Stimulated activated CD8-positive, alpha-beta memory T cell treated with anti-CD3 and anti-CD28 coated beads, Interleukin-12 subunit alpha, Interleukin-12 subunit beta, amount 100 ng/mL, for 24 hours (primary cell): ENCODE results near the gene RASAL2.
"Not testable (repeated sequence)": the region's sequence is repeated elsewhere in the genome, so short reads cannot be mapped to it uniquely, and the experiment has no call there.

ENCODE experiments used
- DNase-seq: peaks from one replicate; pipeline ENCODE4 v3.0.0-alpha.2; 2020; ENCODE audit errors: extremely low read depth

The RASAL2 gene

GRCh38 chr1:178165196-178165595 is 71.3 kb downstream of the RASAL2 start:
- no peak for DNase-seq

- no peak for DNase-seq
Observed at GRCh38 chr1:178166429-178167024, 72.6 kb downstream of the RASAL2 start.

- no peak for DNase-seq
Observed at GRCh38 chr1:178168536-178168935, 74.6 kb downstream of the RASAL2 start.

GRCh38 chr1:178169649-178170048 is 75.7 kb downstream of the RASAL2 start:
- DNase-seq, result no peak

GRCh38 chr1:178172939-178173338 is 79.0 kb downstream of the RASAL2 start:
- DNase-seq, result no peak

GRCh38 chr1:178174539-178174938 is 80.6 kb downstream of the RASAL2 start:
- DNase-seq, result no peak

GRCh38 chr1:178180405-178180804 is 86.5 kb downstream of the RASAL2 start:
- no peak for DNase-seq

- no peak for DNase-seq
Observed at GRCh38 chr1:178183796-178184195, 89.9 kb downstream of the RASAL2 start.

- no peak for DNase-seq
Observed at GRCh38 chr1:178188306-178188705, 94.4 kb downstream of the RASAL2 start.

- DNase-seq, result no peak
Observed at GRCh38 chr1:178189814-178190213, 95.9 kb downstream of the RASAL2 start.

- DNase-seq, result no peak
Observed at GRCh38 chr1:178190881-178191280, 97.0 kb downstream of the RASAL2 start.

GRCh38 chr1:178192686-178193085 is 98.8 kb downstream of the RASAL2 start:
- DNase-seq, result no peak

GRCh38 chr1:178196631-178197030 is 102.7 kb downstream of the RASAL2 start:
- DNase-seq, result no peak

- not testable (repeated sequence) for DNase-seq
Observed at GRCh38 chr1:178202095-178202494, 108.2 kb downstream of the RASAL2 start.

GRCh38 chr1:178202546-178202945 is 108.6 kb downstream of the RASAL2 start:
- DNase-seq, result not testable (repeated sequence)

- not testable (repeated sequence) for DNase-seq
Observed at GRCh38 chr1:178208269-178208856, 114.5 kb downstream of the RASAL2 start.

GRCh38 chr1:178209935-178210334 is 116.0 kb downstream of the RASAL2 start:
- DNase-seq, result no peak

GRCh38 chr1:178218550-178218949 is 124.6 kb downstream of the RASAL2 start:
- DNase-seq, result no peak

GRCh38 chr1:178220094-178220493 is 126.2 kb downstream of the RASAL2 start:
- no peak for DNase-seq

- DNase-seq, result no peak
Observed at GRCh38 chr1:178223289-178223688, 129.4 kb downstream of the RASAL2 start.

GRCh38 chr1:178224358-178224757 is 130.5 kb downstream of the RASAL2 start:
- DNase-seq, result no peak

GRCh38 chr1:178230881-178231409 is 137.0 kb downstream of the RASAL2 start:
- DNase-seq, result no peak

GRCh38 chr1:178232108-178232507 is 138.2 kb downstream of the RASAL2 start:
- DNase-seq, result no peak

- DNase-seq, result no peak
Observed at GRCh38 chr1:178232949-178233348, 139.0 kb downstream of the RASAL2 start.
